GM12872 (cell line): ENCODE measurements around the gene PINK1.

Experiments
- TF ChIP-seq, protein P1 (sequence below): IDR thresholded peaks from 3 replicates; pipeline ENCODE4 v1.5.1; 2011; ENCODE audit warnings: low read depth, mild to moderate bottlenecking, low read length, moderate library complexity; ENCODE audit not compliant: insufficient read depth

The PINK1 gene

DNA sequence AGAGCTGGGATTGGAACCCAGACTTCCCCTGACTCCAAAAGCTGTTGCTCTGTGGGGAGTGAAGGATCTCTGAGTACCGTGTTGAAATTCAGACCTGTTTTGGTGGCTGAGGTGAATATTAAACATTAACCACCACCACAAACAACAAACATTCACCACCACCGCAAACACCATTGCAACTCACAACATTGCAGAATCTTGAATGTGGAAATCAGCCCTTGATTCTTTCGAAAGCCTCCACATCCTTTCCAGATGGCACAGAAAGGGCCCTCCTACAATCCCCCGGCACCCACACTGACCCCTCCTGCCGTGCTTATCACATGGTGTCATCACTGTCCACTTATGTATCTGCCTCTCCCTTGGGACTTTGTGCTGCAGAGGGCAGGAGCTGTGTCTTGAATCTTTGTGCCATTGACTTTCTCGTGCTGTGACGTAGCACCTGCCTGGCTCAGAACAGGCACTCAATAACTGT, 42.9 kb upstream of the PINK1 start:
- TF ChIP-seq, protein P1, sequence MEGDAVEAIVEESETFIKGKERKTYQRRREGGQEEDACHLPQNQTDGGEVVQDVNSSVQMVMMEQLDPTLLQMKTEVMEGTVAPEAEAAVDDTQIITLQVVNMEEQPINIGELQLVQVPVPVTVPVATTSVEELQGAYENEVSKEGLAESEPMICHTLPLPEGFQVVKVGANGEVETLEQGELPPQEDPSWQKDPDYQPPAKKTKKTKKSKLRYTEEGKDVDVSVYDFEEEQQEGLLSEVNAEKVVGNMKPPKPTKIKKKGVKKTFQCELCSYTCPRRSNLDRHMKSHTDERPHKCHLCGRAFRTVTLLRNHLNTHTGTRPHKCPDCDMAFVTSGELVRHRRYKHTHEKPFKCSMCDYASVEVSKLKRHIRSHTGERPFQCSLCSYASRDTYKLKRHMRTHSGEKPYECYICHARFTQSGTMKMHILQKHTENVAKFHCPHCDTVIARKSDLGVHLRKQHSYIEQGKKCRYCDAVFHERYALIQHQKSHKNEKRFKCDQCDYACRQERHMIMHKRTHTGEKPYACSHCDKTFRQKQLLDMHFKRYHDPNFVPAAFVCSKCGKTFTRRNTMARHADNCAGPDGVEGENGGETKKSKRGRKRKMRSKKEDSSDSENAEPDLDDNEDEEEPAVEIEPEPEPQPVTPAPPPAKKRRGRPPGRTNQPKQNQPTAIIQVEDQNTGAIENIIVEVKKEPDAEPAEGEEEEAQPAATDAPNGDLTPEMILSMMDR: no peak

DNA sequence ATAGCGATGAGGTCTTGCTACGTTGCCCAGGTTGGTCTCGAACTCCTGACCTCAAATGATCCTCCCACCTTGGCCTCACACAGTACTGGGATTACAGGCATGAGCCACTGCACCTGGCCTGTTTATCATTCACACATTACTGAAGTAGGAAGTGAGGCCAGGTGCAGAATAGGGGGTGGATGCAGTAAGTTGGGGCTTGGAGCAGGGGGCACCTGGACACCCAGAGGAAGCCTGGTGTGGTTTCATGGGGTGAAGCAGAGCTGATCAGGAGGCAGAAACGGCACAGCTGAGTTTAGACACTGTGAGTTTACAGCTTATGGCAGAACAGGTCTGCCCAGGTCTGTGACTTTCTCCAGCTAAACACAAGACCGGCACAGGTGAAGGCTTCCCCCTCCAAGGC, 39.5 kb upstream of the PINK1 start:
- TF ChIP-seq, protein P1: no peak

DNA sequence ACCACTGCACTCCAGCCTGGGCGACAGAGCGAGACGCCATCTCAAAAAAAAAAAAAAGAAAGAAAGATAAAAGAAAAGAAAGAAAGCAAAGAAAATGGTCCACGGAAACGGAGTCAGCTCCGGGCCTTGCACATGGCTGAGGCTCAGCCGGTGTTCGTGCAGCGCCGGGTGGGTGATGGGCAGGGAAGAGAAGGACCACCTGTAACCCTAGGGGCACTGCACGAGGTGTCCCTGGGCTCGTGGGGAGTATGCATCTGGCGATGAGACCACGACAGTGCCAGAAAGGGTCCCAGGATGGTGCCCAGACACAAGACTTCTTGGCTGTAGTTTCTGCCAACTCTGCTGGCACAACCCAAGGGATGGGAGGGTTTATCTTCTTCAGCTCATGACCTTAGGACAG, 38.5 kb upstream of the PINK1 start:
- TF ChIP-seq, protein P1: no peak

DNA sequence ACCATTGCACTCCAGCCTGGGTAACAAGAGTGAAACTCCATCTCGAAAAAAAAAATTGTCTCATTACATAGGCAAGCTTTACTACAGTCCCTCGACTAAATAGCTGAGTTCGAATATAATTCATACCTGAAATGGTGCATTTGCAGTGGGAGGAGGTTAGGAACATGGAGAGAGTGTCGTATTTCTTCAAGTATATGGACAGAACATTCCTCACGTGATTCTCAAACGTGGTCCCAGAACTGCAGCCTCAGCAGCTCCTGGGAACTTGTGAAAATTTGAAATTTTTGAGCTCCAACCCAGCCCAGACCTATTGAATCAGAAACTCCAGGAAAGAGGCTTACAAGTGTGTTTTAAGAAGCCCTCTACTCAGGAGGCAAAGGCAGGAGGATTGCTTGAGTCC, 37.2 kb upstream of the PINK1 start:
- TF ChIP-seq, protein P1: no peak

DNA sequence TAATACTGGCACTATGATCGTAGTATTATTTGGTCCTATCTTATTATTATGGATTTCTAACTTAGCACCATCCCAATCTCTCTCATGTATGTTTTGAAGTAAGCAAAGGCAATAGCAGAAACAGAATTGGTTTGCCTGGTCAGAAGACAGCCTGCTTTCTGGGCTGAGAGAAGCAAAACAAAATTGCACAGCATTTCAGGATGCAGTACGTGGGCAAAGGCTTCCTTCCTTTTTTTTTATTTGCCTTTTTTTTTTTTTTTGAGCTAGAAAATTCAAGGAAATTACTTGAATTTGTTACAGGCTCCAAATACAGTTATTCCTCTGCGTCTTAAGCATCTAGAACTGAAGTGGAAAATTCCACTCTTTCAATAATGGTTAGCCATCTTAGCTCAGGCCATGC, 35.6 kb upstream of the PINK1 start:
- TF ChIP-seq, protein P1: no peak

DNA sequence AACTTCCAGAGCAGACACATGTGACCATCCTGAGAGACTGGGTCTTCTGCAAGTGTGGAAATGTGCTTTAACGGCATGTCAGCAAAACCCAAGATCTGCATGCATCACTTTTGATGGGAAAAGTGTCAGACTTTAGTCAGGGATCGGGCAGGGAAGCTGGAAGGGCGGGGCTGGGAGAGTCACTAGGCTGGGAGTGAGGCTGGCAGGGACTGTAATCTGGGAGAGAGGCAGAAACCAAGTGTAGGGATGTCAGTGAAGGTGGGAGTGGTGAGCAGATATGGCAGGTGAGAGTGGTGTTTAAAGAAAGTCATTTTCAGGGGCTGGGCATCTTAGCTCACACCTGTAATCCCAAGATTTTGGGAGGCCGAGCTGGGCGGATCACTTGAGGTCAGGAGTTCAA, 33.1 kb upstream of the PINK1 start:
- TF ChIP-seq, protein P1: no peak

DNA sequence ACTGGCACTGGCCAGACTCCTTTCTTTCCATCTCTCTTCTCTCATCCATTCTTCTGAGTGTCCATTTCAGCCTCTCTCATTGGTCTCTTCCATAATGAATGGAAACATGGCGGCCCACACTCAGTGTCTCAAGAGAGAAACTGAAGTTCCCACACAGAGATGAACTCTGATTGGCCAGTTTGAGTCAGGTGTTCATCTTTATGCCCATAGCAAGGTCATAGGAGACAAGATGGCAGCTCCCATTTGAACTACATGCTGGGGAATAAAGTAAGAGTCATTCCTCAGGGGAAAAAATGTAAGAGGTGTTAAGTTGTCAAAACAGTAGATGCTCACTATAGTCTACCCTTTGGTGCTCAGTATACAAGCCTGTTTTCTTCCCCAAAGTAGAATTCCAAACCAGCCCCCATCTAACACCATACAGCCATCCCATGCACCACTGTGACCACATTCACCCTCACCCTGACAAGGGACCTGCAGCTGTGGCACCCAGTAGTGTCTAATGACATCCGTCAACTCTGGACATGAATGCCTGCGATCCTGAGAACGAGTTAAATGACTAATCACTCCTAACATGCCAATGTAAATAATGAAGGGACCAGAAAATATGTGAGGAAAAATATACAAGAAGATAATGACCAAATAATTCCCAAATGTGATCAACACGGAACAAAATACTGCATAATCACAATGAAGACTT, 32.0 kb upstream of the PINK1 start:
- TF ChIP-seq, protein P1: no peak
